Keratinocyte (primary cell): ENCODE data around the gene NELL1. TPM values are rescaled to one million over a fixed set of nuclear protein-coding genes. Genes with fewer than 3 reads are reported as not detected.

Experiments used
- DNase-seq: peaks from one replicate; pipeline ENCODE4 v3.0.0-alpha.2; 2011; ENCODE audit warnings: low read depth, missing footprints, low spot score
- FAIRE-seq: peaks from 2 replicates; lab custom pipeline; 2011; peaks lifted over from hg19 to GRCh38; lab: Jason Lieb, UNC
- H2AFZ ChIP-seq: 2 replicates; pipeline ENCODE4 v1.6.0; 2012; ENCODE audit warnings: low read length, control low read depth, inconsistent platforms; ENCODE audit not compliant: control insufficient read depth
- H3K27ac ChIP-seq: 2 replicates; pipeline ENCODE4 v1.5.1; 2011; ENCODE audit warnings: low read length; ENCODE audit not compliant: control insufficient read depth, insufficient read depth
- H3K27me3 ChIP-seq: 3 replicates; pipeline ENCODE4 v1.6.0; 2011; ENCODE audit warnings: low read length; ENCODE audit not compliant: control insufficient read depth, insufficient read depth; ENCODE audit errors: extremely low read depth
- H3K36me3 ChIP-seq, 2 experiments: 2 replicates in 1 of 2; 3 replicates in 1 of 2; pipeline ENCODE4 v1.5.1; 2011; ENCODE audit warnings: low read length in 2 of 2, mild to moderate bottlenecking in 1 of 2; ENCODE audit not compliant: control insufficient read depth in 2 of 2, insufficient read depth in 2 of 2; ENCODE audit errors: extremely low read depth in 1 of 2
- H3K4me1 ChIP-seq: 3 replicates; pipeline ENCODE4 v1.5.1; 2011; ENCODE audit warnings: low read length; ENCODE audit not compliant: control insufficient read depth, insufficient read depth; ENCODE audit errors: extremely low read depth
- H3K4me2 ChIP-seq: 3 replicates; pipeline ENCODE4 v1.6.0; 2011; ENCODE audit warnings: low read depth, low read length; ENCODE audit not compliant: control insufficient read depth, insufficient read depth; ENCODE audit errors: extremely low read depth
- H3K4me3 ChIP-seq, 3 experiments: fragments of 200-600 bp in 1 of 3; sonication (generic) in 1 of 3; 2 replicates in 2 of 3; 3 replicates in 1 of 3; pipeline ENCODE4 v1.5.1; 2011 to 2016; ENCODE audit warnings: low read length in 3 of 3, mild to moderate bottlenecking in 3 of 3, control low read depth in 2 of 3, inconsistent platforms in 1 of 3, low read depth in 1 of 3, mixed read lengths in 1 of 3, mixed run types in 1 of 3, moderate library complexity in 1 of 3; ENCODE audit not compliant: control insufficient read depth in 2 of 3, insufficient read depth in 2 of 3; ENCODE audit errors: extremely low read depth in 1 of 3
- H3K79me2 ChIP-seq: 2 replicates; pipeline ENCODE4 v1.6.0; 2012; ENCODE audit warnings: low read length; ENCODE audit not compliant: control insufficient read depth, insufficient read depth
- H3K9ac ChIP-seq: 3 replicates; pipeline ENCODE4 v1.6.0; 2011; ENCODE audit warnings: low read length; ENCODE audit not compliant: control insufficient read depth, insufficient read depth; ENCODE audit errors: extremely low read depth
- H3K9me1 ChIP-seq: 3 replicates; pipeline ENCODE4 v1.6.0; 2011; ENCODE audit warnings: low read length; ENCODE audit not compliant: control insufficient read depth, insufficient read depth; ENCODE audit errors: extremely low read depth
- H3K9me3 ChIP-seq: 2 replicates; pipeline ENCODE4 v1.5.1; 2012; ENCODE audit warnings: low read depth, low read length; ENCODE audit not compliant: control insufficient read depth
- H4K20me1 ChIP-seq: 3 replicates; pipeline ENCODE4 v1.6.0; 2011; ENCODE audit warnings: low read length; ENCODE audit not compliant: control insufficient read depth, insufficient read depth; ENCODE audit errors: extremely low read depth
- EZH2 ChIP-seq: IDR thresholded peaks from one replicate; pipeline ENCODE4 v1.6.1; 2012; ENCODE audit warnings: inconsistent platforms, mild to moderate bottlenecking, low read length, moderate library complexity
- dilution Hi-C: fragments of 300-500 bp; cut with MboI; formaldehyde crosslinking; loops from one replicate; pipeline ENCODE4 v1.7.0; 2020; ENCODE audit warnings: low sequenced_read_pairs; ENCODE audit not compliant: extremely low pct_ligation_motif_present
- polyA plus RNA-seq, 5 experiments: library from polyadenylated mRNA; depleted of rRNA in 3 of 5; stranded (reverse) in 3 of 5; stranded (forward) in 1 of 5; unstranded in 1 of 5; fragments of >200 nt; gene quantifications; 1 replicate in 1 of 5; 2 replicates in 3 of 5; 3 replicates in 1 of 5; pipeline versions ENCODE4 v1.2.1 to v1.2.3, GENCODE V29; 2011 to 2012; ENCODE audit warnings: missing spikeins in 2 of 5, low read depth in 1 of 5, low replicate concordance in 1 of 5
- TF ChIP-seq, protein P1 (sequence below), 3 experiments: IDR thresholded peaks in 1 of 3; conservative IDR thresholded peaks in 1 of 3; optimal IDR thresholded peaks in 1 of 3; 2 replicates in 2 of 3; 3 replicates in 1 of 3; pipeline versions ENCODE3 to v1.5.1; 2011; ENCODE audit warnings: low read length in 3 of 3, mild to moderate bottlenecking in 3 of 3, moderate library complexity in 2 of 3, control low read depth in 1 of 3, inconsistent platforms in 1 of 3; ENCODE audit not compliant: insufficient read depth in 2 of 3; ENCODE audit errors: extremely low read depth in 1 of 3

NELL1 gene
- polyA plus RNA-seq, 1 donor (not counting 4 experiments of a cell fraction or from before 2014, with no cell fraction given) = not detected

DNA sequence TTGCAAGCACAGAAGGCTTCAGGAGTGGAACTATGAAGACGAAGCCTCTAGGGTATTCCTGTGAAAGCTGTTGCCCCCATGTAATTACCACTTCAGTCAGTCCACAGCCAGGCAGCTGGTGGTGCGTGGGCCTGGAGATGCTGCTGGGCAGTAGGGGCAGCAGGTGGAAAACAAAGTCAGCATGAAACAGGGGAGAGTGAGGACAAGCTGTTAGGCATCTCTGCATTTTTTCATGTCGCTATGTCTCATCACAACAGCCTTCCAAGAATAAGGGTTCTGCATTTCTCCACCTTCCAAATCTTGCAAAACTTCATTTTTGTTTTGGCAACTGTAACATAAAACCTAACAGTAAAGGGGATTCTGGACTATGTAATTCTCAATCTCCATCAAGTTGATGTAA is 757.5 kb downstream of the NELL1 start:
- no peak overlapping the region for H3K27ac ChIP-seq
- no peaks in the 10 kb centered on the region for H3K79me2 ChIP-seq
- TF ChIP-seq EZH2 = no peak
- TF ChIP-seq, protein P1, sequence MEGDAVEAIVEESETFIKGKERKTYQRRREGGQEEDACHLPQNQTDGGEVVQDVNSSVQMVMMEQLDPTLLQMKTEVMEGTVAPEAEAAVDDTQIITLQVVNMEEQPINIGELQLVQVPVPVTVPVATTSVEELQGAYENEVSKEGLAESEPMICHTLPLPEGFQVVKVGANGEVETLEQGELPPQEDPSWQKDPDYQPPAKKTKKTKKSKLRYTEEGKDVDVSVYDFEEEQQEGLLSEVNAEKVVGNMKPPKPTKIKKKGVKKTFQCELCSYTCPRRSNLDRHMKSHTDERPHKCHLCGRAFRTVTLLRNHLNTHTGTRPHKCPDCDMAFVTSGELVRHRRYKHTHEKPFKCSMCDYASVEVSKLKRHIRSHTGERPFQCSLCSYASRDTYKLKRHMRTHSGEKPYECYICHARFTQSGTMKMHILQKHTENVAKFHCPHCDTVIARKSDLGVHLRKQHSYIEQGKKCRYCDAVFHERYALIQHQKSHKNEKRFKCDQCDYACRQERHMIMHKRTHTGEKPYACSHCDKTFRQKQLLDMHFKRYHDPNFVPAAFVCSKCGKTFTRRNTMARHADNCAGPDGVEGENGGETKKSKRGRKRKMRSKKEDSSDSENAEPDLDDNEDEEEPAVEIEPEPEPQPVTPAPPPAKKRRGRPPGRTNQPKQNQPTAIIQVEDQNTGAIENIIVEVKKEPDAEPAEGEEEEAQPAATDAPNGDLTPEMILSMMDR (optimal IDR thresholded peaks at IDR 0.05 in 1 of 3, IDR thresholded peaks at IDR 0.05 in 1 of 3, conservative IDR thresholded peaks at IDR 0.05 in 1 of 3; ENCODE audit: extremely low read depth in 1 of 3, insufficient read depth in 2 of 3, low read length in 3 of 3) = no peak
- H4K20me1 ChIP-seq = no peaks in the 10 kb centered on the region
- no peak overlapping the region for H2AFZ ChIP-seq
- H3K27me3 ChIP-seq = no peaks in the 10 kb centered on the region
- DNase-seq (no peak), FAIRE-seq (no peak)
- no peaks in the 10 kb centered on the region for H3K9me1 ChIP-seq
- no peak overlapping the region for H3K4me3 ChIP-seq
- H3K9ac ChIP-seq = no peak overlapping the region
- no peaks in the 10 kb centered on the region for H3K9me3 ChIP-seq
- H3K36me3 ChIP-seq = no peaks in the 10 kb centered on the region
- dilution Hi-C loops = no loop called here
- peaks cover 8% of the 10 kb centered on the region for H3K4me1 ChIP-seq
- no peak overlapping the region for H3K4me2 ChIP-seq

DNA sequence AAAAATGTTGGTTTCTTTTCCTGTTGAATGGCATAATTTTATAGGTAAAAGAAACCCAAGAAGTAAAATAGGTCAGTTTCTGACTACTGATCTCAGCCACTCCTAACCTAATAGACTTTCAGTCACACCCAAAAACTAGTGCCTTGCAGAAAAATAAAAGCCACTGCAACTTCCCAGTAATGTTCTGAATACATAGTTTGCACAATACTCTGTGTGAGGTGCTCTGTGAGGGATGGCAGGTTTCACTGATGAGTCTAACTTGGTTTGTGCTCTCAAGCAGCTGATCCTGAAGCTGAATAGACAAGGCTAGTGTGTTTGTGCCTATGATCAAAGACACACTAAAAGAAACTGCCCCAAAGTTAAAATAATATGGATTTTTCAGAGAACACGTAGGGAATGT is 758.3 kb downstream of the NELL1 start:
- no peak overlapping the region for H3K9ac ChIP-seq
- no peaks in the 10 kb centered on the region for H3K9me1 ChIP-seq
- DNase-seq (no peak), FAIRE-seq (no peak)
- no peaks in the 10 kb centered on the region for H3K36me3 ChIP-seq
- dilution Hi-C loops = no loop called here
- no peaks in the 10 kb centered on the region for H3K9me3 ChIP-seq
- H3K27me3 ChIP-seq = no peaks in the 10 kb centered on the region
- H4K20me1 ChIP-seq = no peaks in the 10 kb centered on the region
- no peak overlapping the region for H2AFZ ChIP-seq
- TF ChIP-seq, protein P1 (optimal IDR thresholded peaks at IDR 0.05 in 1 of 3, IDR thresholded peaks at IDR 0.05 in 1 of 3, conservative IDR thresholded peaks at IDR 0.05 in 1 of 3; ENCODE audit: extremely low read depth in 1 of 3, insufficient read depth in 2 of 3, low read length in 3 of 3) = no peak
- TF ChIP-seq EZH2 = no peak
- H3K27ac ChIP-seq = no peak overlapping the region
- H3K4me1 ChIP-seq = peaks cover 8% of the 10 kb centered on the region
- H3K79me2 ChIP-seq = no peaks in the 10 kb centered on the region
- H3K4me3 ChIP-seq = no peak overlapping the region
- no peak overlapping the region for H3K4me2 ChIP-seq
